ENCODE measurements around the gene CENPB.

GRCh38 chr20:3823881-3824280, 37.3 kb upstream of the CENPB start:
- TF ChIP-seq, protein P1, sequence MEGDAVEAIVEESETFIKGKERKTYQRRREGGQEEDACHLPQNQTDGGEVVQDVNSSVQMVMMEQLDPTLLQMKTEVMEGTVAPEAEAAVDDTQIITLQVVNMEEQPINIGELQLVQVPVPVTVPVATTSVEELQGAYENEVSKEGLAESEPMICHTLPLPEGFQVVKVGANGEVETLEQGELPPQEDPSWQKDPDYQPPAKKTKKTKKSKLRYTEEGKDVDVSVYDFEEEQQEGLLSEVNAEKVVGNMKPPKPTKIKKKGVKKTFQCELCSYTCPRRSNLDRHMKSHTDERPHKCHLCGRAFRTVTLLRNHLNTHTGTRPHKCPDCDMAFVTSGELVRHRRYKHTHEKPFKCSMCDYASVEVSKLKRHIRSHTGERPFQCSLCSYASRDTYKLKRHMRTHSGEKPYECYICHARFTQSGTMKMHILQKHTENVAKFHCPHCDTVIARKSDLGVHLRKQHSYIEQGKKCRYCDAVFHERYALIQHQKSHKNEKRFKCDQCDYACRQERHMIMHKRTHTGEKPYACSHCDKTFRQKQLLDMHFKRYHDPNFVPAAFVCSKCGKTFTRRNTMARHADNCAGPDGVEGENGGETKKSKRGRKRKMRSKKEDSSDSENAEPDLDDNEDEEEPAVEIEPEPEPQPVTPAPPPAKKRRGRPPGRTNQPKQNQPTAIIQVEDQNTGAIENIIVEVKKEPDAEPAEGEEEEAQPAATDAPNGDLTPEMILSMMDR (IDR thresholded peaks at IDR 0.05; ENCODE audit: low read depth, low read length, poor library complexity, severe bottlenecking) = no peak
- TF ChIP-seq EZH2phosphoT487 (IDR thresholded peaks at IDR 0.05; ENCODE audit: borderline replicate concordance, low read length) = no peak

Data from DOHH2 (cell line).